ENCODE results near the gene CA5B.

GRCh38 chrX:15718283-15718970 lies 19.6 kb upstream of the CA5B start:
- TF ChIP-seq CTCF (IDR thresholded peaks at IDR 0.05): no peak
- TF ChIP-seq EZH2 (IDR thresholded peaks at IDR 0.05; ENCODE audit: borderline replicate concordance, insufficient read depth, low read depth, low read length, poor library complexity, severe bottlenecking): no peak
